GM12878 (cell line): ENCODE measurements around the gene CXXC1. TPM values are rescaled to one million over a fixed set of nuclear protein-coding genes. Genes with fewer than 3 reads are reported as not detected.

Source experiments
- FOXK2 ChIP-seq: fragments of 450-650 bp; IDR thresholded peaks from 2 replicates; pipeline ENCODE4 v1.6.1; 2017; ENCODE audit warnings: mild to moderate bottlenecking, moderate library complexity
- HDAC6 ChIP-seq: fragments of 200-600 bp; sonication (generic); IDR thresholded peaks from one replicate; pipeline ENCODE4 v1.8.0; 2017; ENCODE audit warnings: antibody characterized with exemption; ENCODE audit not compliant: unreplicated experiment
- IKZF1 ChIP-seq: fragments of 450-650 bp; conservative IDR thresholded peaks from 2 replicates; pipeline ENCODE4 v1.6.1; 2017; ENCODE audit warnings: antibody characterized with exemption, mild to moderate bottlenecking
- JUNB ChIP-seq: IDR thresholded peaks from 2 replicates; pipeline ENCODE4 v1.6.1; 2016; ENCODE audit warnings: antibody characterized with exemption, mild to moderate bottlenecking
- KDM1A ChIP-seq: fragments of 200-600 bp; sonication (generic); IDR thresholded peaks from 2 replicates; pipeline ENCODE4 v1.6.1; 2016; ENCODE audit warnings: borderline replicate concordance
- MEF2B ChIP-seq: fragments of 450-650 bp; IDR thresholded peaks from 2 replicates; pipeline ENCODE4 v1.6.1; 2018; ENCODE audit warnings: mild to moderate bottlenecking, moderate library complexity; ENCODE audit not compliant: partially characterized antibody, poor library complexity, severe bottlenecking
- MTA3 ChIP-seq: IDR thresholded peaks from 2 replicates; pipeline ENCODE4 v1.6.1; 2012; ENCODE audit warnings: low read length, inconsistent platforms, borderline replicate concordance
- STAT3 ChIP-seq: IDR thresholded peaks from 2 replicates; pipeline ENCODE4 v1.6.1; 2011; ENCODE audit warnings: low read depth, low read length, improper control_type of control experiment
- TARDBP ChIP-seq: IDR thresholded peaks from 2 replicates; pipeline ENCODE4 v1.6.1; 2016; ENCODE audit warnings: borderline replicate concordance
- TCF12 ChIP-seq: IDR thresholded peaks from 2 replicates; pipeline ENCODE4 v1.6.1; 2011; ENCODE audit warnings: low read depth, mild to moderate bottlenecking, low read length
- YBX1 ChIP-seq: fragments of 450-650 bp; IDR thresholded peaks from 2 replicates; pipeline ENCODE4 v1.6.1; 2016; ENCODE audit warnings: antibody characterized with exemption
- polyA plus RNA-seq, 11 experiments: library from polyadenylated mRNA; depleted of rRNA in 4 of 11; unstranded in 6 of 11; stranded (reverse) in 5 of 11; fragments of >200 nt; fragmentation: Nextera tagmentation in 4 of 11; fragmentation: Illumina TruSeq in 1 of 11; extraction: Ambion mirVana in 4 of 11; extraction: Trizol in 1 of 11; gene quantifications; 1 replicate in 1 of 11; 2 replicates in 10 of 11; pipeline versions ENCODE4 v1.2.1 to v1.2.3, GENCODE V29; 2011 to 2016; ENCODE audit warnings: inconsistent platforms in 2 of 11, missing spikeins in 2 of 11, low read depth in 1 of 11
- total RNA-seq, 4 experiments: library from RNA; depleted of rRNA in 3 of 4; stranded (reverse); fragments of >200 nt in 3 of 4; fragmentation: Illumina TruSeq in 1 of 4; extraction: Trizol in 1 of 4; gene quantifications; 2 replicates each; pipeline versions ENCODE4 v1.2.1 to v1.2.3, GENCODE V29; 2013 to 2021
- TF ChIP-seq, protein P1 (sequence below): fragments of 150-350 bp; IDR thresholded peaks from 2 replicates; pipeline ENCODE4 v1.6.1; 2016; ENCODE audit warnings: low read depth, low read length
- TF ChIP-seq, protein P2 (sequence below): fragments of 150-350 bp; IDR thresholded peaks from 2 replicates; pipeline ENCODE4 v1.6.1; 2014; ENCODE audit warnings: mild to moderate bottlenecking, low read depth, low read length
- TF ChIP-seq, protein P3 (sequence below): IDR thresholded peaks from 2 replicates; pipeline ENCODE4 v1.6.1; 2011; ENCODE audit warnings: borderline replicate concordance, low read depth, mild to moderate bottlenecking, moderate library complexity, low read length; ENCODE audit not compliant: insufficient read depth, poor library complexity, severe bottlenecking
- TF ChIP-seq, protein P4 (sequence below): fragments of 450-650 bp; formaldehyde crosslinking; IDR thresholded peaks from 2 replicates; pipeline ENCODE4 v1.4.0; 2022; ENCODE audit warnings: mild to moderate bottlenecking, moderate library complexity

CXXC1 gene
- total and polyA plus RNA-seq, 10 of the 15 experiments (the other 5 are each of a cell fraction or from before 2014, with no cell fraction given): 9.2 to 180 (median 93.8) TPM

DNA sequence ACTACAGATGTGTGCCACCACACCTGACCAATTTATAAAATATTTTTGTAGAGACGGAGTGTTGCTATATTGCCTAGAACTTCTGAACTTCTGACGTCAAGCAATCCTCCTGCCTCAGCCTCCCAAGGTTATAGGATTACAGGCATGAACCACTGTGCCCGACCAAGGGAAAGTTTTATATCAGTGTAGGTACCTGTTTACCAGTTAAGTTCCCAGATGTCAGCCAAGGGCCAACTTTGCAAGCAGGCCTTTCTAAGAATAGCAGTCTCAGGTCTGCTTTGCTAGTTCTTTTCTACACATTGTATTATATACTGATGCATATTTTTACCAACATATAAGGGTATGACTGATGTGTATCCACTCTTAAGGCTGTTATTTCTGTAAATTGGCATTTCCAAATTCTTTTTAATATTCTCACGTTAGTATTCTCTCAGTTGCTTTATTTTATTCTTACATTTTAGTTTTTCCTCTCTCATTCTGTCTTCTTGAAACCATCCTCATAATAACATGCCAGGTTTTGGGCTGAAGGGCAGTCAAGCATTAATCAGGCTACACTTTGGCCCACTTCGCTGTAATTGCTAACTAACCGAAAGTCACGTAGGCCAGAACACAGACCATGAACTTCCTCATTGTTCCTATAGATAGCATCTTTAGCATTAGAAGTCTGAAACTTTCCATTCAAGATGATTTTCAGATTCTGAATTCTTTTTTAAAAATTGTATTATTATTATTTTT is 25.0 kb upstream of the CXXC1 start (continued):
- TF ChIP-seq, protein P1, sequence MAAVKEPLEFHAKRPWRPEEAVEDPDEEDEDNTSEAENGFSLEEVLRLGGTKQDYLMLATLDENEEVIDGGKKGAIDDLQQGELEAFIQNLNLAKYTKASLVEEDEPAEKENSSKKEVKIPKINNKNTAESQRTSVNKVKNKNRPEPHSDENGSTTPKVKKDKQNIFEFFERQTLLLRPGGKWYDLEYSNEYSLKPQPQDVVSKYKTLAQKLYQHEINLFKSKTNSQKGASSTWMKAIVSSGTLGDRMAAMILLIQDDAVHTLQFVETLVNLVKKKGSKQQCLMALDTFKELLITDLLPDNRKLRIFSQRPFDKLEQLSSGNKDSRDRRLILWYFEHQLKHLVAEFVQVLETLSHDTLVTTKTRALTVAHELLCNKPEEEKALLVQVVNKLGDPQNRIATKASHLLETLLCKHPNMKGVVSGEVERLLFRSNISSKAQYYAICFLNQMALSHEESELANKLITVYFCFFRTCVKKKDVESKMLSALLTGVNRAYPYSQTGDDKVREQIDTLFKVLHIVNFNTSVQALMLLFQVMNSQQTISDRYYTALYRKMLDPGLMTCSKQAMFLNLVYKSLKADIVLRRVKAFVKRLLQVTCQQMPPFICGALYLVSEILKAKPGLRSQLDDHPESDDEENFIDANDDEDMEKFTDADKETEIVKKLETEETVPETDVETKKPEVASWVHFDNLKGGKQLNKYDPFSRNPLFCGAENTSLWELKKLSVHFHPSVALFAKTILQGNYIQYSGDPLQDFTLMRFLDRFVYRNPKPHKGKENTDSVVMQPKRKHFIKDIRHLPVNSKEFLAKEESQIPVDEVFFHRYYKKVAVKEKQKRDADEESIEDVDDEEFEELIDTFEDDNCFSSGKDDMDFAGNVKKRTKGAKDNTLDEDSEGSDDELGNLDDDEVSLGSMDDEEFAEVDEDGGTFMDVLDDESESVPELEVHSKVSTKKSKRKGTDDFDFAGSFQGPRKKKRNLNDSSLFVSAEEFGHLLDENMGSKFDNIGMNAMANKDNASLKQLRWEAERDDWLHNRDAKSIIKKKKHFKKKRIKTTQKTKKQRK: no peak
- TF ChIP-seq HDAC6 (no peak), TCF12 (no peak), FOXK2 (no peak), TARDBP (no peak), JUNB (no peak), YBX1 (no peak), KDM1A (no peak), STAT3 (no peak), MEF2B (peak; percentile 89), MTA3 (peak; percentile 92), IKZF1 (no peak; the same call in 1 of the 2 replicates)
- TF ChIP-seq, protein P2, sequence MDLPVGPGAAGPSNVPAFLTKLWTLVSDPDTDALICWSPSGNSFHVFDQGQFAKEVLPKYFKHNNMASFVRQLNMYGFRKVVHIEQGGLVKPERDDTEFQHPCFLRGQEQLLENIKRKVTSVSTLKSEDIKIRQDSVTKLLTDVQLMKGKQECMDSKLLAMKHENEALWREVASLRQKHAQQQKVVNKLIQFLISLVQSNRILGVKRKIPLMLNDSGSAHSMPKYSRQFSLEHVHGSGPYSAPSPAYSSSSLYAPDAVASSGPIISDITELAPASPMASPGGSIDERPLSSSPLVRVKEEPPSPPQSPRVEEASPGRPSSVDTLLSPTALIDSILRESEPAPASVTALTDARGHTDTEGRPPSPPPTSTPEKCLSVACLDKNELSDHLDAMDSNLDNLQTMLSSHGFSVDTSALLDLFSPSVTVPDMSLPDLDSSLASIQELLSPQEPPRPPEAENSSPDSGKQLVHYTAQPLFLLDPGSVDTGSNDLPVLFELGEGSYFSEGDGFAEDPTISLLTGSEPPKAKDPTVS: no peak
- TF ChIP-seq, protein P3, sequence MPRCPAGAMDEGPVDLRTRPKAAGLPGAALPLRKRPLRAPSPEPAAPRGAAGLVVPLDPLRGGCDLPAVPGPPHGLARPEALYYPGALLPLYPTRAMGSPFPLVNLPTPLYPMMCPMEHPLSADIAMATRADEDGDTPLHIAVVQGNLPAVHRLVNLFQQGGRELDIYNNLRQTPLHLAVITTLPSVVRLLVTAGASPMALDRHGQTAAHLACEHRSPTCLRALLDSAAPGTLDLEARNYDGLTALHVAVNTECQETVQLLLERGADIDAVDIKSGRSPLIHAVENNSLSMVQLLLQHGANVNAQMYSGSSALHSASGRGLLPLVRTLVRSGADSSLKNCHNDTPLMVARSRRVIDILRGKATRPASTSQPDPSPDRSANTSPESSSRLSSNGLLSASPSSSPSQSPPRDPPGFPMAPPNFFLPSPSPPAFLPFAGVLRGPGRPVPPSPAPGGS: no peak
- TF ChIP-seq, protein P4, sequence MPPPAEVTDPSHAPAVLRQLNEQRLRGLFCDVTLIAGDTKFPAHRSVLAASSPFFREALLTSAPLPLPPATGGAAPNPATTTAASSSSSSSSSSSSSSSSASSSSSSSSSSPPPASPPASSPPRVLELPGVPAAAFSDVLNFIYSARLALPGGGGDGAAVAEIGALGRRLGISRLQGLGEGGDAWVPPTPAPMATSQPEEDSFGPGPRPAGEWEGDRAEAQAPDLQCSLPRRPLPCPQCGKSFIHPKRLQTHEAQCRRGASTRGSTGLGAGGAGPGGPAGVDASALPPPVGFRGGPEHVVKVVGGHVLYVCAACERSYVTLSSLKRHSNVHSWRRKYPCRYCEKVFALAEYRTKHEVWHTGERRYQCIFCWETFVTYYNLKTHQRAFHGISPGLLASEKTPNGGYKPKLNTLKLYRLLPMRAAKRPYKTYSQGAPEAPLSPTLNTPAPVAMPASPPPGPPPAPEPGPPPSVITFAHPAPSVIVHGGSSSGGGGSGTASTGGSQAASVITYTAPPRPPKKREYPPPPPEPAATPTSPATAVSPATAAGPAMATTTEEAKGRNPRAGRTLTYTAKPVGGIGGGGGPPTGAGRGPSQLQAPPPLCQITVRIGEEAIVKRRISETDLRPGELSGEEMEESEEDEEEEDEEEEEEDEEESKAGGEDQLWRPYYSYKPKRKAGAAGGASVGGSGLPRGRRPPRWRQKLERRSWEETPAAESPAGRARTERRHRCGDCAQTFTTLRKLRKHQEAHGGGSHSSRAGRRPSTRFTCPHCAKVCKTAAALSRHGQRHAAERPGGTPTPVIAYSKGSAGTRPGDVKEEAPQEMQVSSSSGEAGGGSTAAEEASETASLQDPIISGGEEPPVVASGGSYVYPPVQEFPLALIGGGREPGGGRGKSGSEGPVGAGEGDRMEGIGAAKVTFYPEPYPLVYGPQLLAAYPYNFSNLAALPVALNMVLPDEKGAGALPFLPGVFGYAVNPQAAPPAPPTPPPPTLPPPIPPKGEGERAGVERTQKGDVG: no peak
